Brain pericyte (primary cell): Measurements from ENCODE around the gene FNBP1L.
"Not testable (repeated sequence)": the region's sequence is repeated elsewhere in the genome, so short reads cannot be mapped to it uniquely, and the experiment has no call there.

ENCODE experiments used
- DNase-seq: peaks from one replicate; pipeline ENCODE4 v3.0.0-alpha.2; 2012; ENCODE audit warnings: low read depth, low spot score

The FNBP1L gene

GRCh38 chr1:93573940-93574469, 126.1 kb downstream of the FNBP1L start:
- no peak for DNase-seq

- DNase-seq = no peak
Observed at GRCh38 chr1:93574511-93574910, 126.6 kb downstream of the FNBP1L start.

GRCh38 chr1:93574991-93575390, 127.1 kb downstream of the FNBP1L start:
- DNase-seq = no peak

GRCh38 chr1:93575621-93576284, 127.8 kb downstream of the FNBP1L start:
- no peak for DNase-seq

GRCh38 chr1:93576346-93576745, 128.4 kb downstream of the FNBP1L start:
- DNase-seq = peak; percentile 47

- DNase-seq = no peak
Observed at GRCh38 chr1:93576746-93577145, 128.8 kb downstream of the FNBP1L start.

- no peak for DNase-seq
Observed at GRCh38 chr1:93577536-93578432, 129.9 kb downstream of the FNBP1L start.

GRCh38 chr1:93578433-93578830, 130.5 kb downstream of the FNBP1L start:
- no peak for DNase-seq

GRCh38 chr1:93578911-93579825, 131.2 kb downstream of the FNBP1L start:
- no peak for DNase-seq

- peak; percentile 51 for DNase-seq
Observed at GRCh38 chr1:93579891-93580290, 132.0 kb downstream of the FNBP1L start.

- no peak for DNase-seq
Observed at GRCh38 chr1:93581917-93582850, 134.3 kb downstream of the FNBP1L start.

GRCh38 chr1:93584261-93585003, 136.5 kb downstream of the FNBP1L start:
- no peak for DNase-seq

- DNase-seq = no peak
Observed at GRCh38 chr1:93585059-93585966, 137.4 kb downstream of the FNBP1L start.

- no peak for DNase-seq
Observed at GRCh38 chr1:93587354-93587753, 139.4 kb downstream of the FNBP1L start.

- DNase-seq = no peak
Observed at GRCh38 chr1:93588206-93588605, 140.3 kb downstream of the FNBP1L start.

- no peak for DNase-seq
Observed at GRCh38 chr1:93588955-93589354, 141.0 kb downstream of the FNBP1L start.

GRCh38 chr1:93591291-93591675, 143.4 kb downstream of the FNBP1L start:
- DNase-seq = not testable (repeated sequence)

GRCh38 chr1:93591676-93592550, 144.0 kb downstream of the FNBP1L start:
- no peak for DNase-seq
